HUES64 (cell line): ENCODE results near the gene FAM170B.

Source experiments
- H3K27ac ChIP-seq: 2 replicates; pipeline ENCODE4 v1.7.0; 2013; ENCODE audit warnings: low read depth, low read length, inconsistent platforms
- H3K27me3 ChIP-seq: 2 replicates; pipeline ENCODE4 v1.6.1; 2013; ENCODE audit warnings: mild to moderate bottlenecking, low read length; ENCODE audit not compliant: insufficient read depth
- H3K36me3 ChIP-seq: 2 replicates; pipeline ENCODE4 v1.6.1; 2013; ENCODE audit warnings: mild to moderate bottlenecking, low read length; ENCODE audit not compliant: insufficient read depth
- H3K4me1 ChIP-seq: 2 replicates; pipeline ENCODE4 v1.6.1; 2013; ENCODE audit warnings: mild to moderate bottlenecking, low read length, moderate library complexity; ENCODE audit not compliant: insufficient read depth
- H3K4me3 ChIP-seq: 2 replicates; pipeline ENCODE4 v1.5.1; 2013; ENCODE audit warnings: mild to moderate bottlenecking, low read length, moderate library complexity
- H3K9ac ChIP-seq: 2 replicates; pipeline ENCODE4 v1.6.1; 2013; ENCODE audit warnings: mild to moderate bottlenecking, low read depth, low read length
- H3K9me3 ChIP-seq: 2 replicates; pipeline ENCODE4 v1.6.1; 2013; ENCODE audit warnings: low read depth, low read length; ENCODE audit not compliant: insufficient read depth
- WGBS: fragments of 150-250, 120-280 bp; methylation state at CpG from one replicate; pipeline ENCODE4 v1.1.7; 2013; ENCODE audit warnings: missing lambda C conversion rate; 5-methylcytosine and 5-hydroxymethylcytosine counted together

Gene FAM170B

DNA sequence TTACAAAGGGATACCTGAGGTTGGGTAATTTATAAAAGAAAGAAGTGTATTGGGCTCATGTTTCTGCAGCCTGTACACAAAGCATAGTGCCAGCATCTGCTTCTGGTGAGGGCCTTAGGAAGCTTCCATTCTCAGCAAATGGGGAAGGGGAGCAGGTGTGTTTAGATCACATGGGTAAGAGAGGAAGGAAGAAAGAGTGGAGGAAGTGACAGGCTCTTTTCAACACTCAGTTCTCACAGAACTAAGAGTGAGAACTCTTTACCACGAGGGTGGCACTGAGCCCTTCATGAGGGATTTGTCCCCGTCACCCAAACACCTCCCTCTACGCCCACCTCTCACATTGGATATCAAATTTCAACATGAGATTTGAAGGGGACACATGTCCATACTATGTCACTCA, 506 bp upstream of the FAM170B start:
- H3K27ac ChIP-seq = no peak overlapping the region
- no peaks in the 10 kb centered on the region for H3K4me1 ChIP-seq
- H3K9ac ChIP-seq = no peak overlapping the region
- no peak overlapping the region for H3K4me3 ChIP-seq
- no peaks in the 10 kb centered on the region for H3K9me3 ChIP-seq
- WGBS = 97% methylated on average over 3 of the region's 3 CpGs
- H3K36me3 ChIP-seq = no peaks in the 10 kb centered on the region
- no peaks in the 10 kb centered on the region for H3K27me3 ChIP-seq

DNA sequence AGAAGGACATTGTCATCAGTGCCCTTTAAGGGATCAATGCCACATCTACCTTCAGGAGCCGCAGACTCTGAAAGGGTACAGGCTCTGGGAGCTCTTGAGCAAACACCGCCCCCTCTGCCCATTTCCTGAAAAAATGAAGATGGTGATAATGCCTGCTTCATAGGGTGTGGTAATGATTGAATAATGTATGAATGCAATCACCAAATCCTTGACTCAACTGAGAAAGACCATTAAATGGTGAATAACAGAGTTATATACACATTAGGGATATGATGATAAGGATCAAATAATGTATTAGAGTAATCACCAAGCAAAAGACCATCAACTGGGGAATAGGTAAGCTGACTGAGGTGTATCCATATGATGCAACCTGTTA, 1.5 kb downstream of the FAM170B start:
- Histone ChIP-seq H3K27me3 (no peaks in the 10 kb centered on the region), H3K9ac (no peak overlapping the region), H3K27ac (no peak overlapping the region), H3K4me1 (no peaks in the 10 kb centered on the region), H3K36me3 (no peaks in the 10 kb centered on the region), H3K9me3 (no peaks in the 10 kb centered on the region), H3K4me3 (no peak overlapping the region)
- 97% methylated on average over 2 of the region's 2 CpGs for WGBS

DNA sequence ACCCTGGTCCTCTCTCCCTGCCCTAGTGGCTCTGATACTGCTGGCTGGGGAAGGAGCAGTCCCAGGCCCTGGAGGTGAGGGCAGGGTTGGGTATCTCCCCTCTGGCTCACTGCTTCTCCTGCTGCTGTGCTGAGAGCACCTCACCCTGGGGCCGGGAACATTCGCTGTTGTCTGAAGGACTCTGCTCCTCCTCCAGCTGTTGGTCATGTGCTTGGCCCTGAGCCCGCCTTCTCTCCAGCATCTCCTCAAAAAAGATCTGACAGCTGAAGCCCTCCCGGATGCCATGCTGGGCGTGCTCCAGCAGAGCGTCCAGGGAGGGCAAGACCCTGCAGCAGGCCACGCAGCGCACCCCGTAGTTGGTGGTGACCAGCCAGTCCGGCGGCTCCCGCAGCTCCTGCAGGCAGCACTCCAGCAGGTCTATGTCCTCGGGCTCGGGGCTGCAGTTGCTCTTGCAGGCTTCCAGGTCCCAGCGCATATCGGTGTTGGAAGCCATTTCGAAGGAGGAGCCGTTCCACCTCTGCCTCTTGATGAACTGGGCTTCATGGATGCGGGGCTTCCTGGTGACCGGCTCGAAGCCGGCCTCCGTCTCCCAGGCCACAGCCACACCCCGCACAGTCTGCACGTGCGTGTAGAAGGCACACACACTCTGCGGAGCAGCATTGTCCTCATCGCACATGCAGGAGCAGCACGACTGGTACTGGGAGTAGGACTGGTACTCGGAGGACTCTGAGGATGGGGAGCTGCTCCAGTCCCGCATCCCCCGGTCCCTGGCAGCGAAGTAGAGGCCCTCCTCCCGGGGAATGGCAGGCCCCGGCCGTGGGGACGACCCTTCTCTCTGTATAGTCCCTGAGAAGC, 2.1 kb downstream of the FAM170B start:
- Histone ChIP-seq H3K9ac (no peak overlapping the region), H3K27ac (no peak overlapping the region), H3K36me3 (no peaks in the 10 kb centered on the region), H3K4me1 (no peaks in the 10 kb centered on the region), H3K9me3 (no peaks in the 10 kb centered on the region), H3K27me3 (no peaks in the 10 kb centered on the region), H3K4me3 (no peak overlapping the region)
- WGBS = 95% methylated on average over 37 of the region's 37 CpGs

DNA sequence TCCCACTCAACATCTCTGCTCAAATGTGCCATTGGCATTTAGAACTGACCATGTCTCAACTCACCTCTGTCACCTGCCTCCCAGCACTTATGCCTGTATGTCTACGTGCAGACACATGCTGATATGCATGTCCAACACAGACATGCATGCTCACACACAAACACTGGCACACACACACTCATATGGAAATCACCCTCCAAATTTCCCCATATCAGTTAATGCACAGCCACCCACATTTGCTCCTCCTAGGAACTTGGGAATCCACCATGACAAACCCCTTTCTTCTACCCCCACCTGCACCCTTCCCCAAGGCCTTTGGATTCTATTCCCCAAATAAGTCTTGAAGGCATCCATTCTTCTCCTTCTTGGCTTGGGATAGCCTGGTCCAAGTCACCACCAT, 4.4 kb downstream of the FAM170B start:
- H3K4me1 ChIP-seq = no peaks in the 10 kb centered on the region
- no peak overlapping the region for H3K27ac ChIP-seq
- no peaks in the 10 kb centered on the region for H3K9me3 ChIP-seq
- no peaks in the 10 kb centered on the region for H3K36me3 ChIP-seq
- no peak overlapping the region for H3K4me3 ChIP-seq
- 94% methylated on average over 1 of the region's 1 CpG for WGBS
- H3K27me3 ChIP-seq = no peaks in the 10 kb centered on the region
- no peak overlapping the region for H3K9ac ChIP-seq

DNA sequence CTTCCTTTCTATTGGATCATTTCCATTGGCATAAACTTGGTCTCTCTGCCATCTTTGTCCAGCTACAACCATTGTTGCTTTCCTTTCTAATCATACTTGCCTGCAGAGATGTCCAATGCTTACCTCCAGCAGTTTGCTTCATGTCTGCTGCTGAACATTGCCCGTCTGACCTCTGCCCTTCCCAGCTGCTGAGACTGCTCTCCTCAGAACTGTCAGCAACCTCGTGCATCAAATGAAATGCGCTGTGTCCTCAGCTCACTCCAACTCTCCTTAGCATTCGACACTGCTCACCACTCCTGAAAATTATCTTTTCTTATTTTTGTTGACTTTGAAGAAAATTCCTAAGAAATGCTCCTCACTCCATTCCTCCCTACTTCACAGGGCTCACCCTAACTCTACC, 5.0 kb downstream of the FAM170B start:
- Histone ChIP-seq H3K4me3 (no peak overlapping the region), H3K4me1 (no peaks in the 10 kb centered on the region), H3K27ac (no peak overlapping the region), H3K36me3 (no peaks in the 10 kb centered on the region), H3K9ac (no peak overlapping the region), H3K27me3 (no peaks in the 10 kb centered on the region), H3K9me3 (no peaks in the 10 kb centered on the region)
- WGBS = 93% methylated on average over 4 of the region's 4 CpGs

DNA sequence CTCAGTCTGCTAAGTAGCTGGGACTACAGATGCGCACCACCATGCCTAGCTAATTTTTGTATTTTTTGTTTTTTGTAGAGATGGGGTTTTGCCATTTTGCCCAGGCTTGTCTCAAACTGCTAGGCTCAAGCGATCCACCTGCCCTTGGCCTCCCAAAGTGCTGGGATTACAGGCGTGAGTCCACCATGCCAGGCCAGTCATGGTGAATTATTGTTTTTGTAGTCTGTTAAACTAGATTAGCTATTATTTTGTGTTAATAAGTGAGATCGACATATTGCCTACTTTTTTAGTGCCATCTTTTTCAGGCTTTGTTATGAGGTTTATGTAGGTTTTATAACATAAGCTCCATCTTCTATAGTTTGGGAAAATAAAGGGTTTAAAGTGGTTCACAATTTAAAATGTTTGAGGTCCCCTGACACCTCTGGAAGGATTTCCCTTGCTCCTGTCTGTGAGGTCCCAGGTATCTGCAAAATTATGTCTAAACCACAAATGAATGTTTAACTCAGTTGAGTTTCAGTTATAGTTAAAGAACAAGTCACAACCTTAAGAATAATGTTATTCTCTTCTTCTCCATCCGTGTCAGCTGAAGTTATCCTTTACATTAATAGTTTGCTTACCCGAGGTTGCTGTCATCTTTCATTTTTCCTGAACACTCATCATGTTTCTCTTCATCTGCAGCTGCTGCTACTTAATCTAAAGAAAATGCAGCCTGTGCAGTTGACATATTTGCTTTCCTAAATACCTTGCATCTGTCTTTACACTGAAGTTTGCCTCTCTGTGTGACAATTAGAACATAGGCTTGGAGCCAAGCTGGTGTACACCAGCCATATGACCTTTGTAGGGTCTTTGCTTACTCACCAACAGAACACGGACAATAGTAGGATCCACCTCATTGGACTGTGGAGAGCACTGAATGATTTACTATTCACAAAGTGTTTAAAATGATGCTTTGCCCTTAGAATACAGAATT, 9.6 kb downstream of the FAM170B start:
- no peak overlapping the region for H3K4me3 ChIP-seq
- H3K27me3 ChIP-seq = no peaks in the 10 kb centered on the region
- WGBS = 93% methylated on average over 7 of the region's 7 CpGs

DNA sequence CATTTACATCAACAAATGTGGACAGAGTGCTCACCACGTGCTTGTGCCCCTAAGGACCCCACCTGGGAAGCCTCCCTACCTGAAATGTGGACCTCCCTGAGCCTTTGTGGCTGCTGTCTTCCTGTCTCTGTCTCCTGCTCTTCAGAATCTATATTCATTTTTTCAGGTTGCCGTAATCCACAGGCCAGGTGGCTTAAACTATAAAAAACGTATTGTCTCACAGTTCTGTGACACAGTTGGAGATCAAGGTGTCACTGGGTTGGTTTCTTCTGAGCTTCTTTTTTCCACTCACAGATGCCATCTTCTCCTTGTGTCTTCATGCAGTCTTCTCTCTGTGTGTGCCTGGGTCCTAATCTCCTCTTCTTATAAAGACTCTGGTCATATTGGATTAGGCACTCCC, 12.9 kb downstream of the FAM170B start:
- no peaks in the 10 kb centered on the region for H3K9me3 ChIP-seq
- no peak overlapping the region for H3K9ac ChIP-seq
- WGBS = 95% methylated on average over 3 of the region's 3 CpGs
- H3K27ac ChIP-seq = no peak overlapping the region
- no peaks in the 10 kb centered on the region for H3K4me1 ChIP-seq
- H3K4me3 ChIP-seq = no peak overlapping the region
- 0 out of 2 replicates have a peak, but pooled peaks cover 2% of the 10 kb centered on the region for H3K27me3 ChIP-seq
- H3K36me3 ChIP-seq = no peaks in the 10 kb centered on the region

More for the DNA sequence above, 9.6 kb downstream of the FAM170B start:
- no peak overlapping the region for H3K27ac ChIP-seq
- no peak overlapping the region for H3K9ac ChIP-seq
- H3K36me3 ChIP-seq = no peaks in the 10 kb centered on the region
- no peaks in the 10 kb centered on the region for H3K4me1 ChIP-seq
- no peaks in the 10 kb centered on the region for H3K9me3 ChIP-seq

DNA sequence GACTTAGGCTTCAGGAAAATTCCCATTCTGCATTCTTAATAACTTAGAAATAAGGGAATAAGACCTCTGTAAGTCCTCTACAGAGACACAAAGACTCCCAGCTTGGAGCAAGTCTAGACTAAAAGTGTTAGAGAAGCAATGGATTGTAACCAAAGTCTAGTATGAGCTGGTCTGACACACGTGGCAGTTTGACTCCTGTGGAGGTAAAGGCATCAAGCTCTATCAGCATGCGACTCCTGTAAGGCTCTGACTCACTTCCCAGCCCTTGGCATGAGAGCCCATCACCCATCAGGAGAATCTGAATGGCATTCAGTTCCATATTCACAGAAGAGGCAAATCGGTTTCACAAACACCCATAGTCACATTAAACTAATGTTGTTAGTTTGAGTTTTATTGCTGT, 14.1 kb downstream of the FAM170B start:
- Histone ChIP-seq H3K9ac (no peak overlapping the region), H3K4me1 (no peaks in the 10 kb centered on the region)
- WGBS = 34% methylated on average over 2 of the region's 3 CpGs

DNA sequence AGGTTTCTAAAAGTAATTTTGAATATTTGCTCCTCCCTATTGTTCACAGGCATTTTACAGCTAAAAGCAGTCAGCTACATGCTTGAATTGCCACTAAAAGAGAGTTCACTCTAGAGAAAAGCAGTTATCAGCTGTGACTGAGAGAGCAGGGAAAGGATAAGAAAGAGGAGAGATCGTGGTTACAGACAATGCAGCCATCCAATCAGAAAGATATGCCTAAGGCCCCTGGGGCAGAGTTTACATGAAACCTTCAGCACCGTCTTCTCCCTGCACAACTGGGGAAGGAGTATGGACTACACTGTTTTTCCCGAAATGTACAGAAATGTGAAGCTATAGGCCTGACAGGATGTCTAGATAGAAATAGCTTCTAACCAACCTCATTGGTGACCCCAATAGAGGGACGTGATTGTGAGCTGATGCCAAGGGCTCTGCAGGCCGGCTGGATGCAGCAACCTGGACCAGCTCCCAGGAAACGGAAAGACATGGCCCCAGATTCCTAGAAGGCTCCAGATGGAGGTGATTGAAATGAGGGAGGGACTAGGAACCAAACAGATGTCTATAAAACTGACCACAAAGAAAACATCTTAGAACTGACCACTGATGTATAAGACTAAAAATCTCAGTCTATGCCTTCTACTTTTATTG, 15.3 kb downstream of the FAM170B start:
- Histone ChIP-seq H3K36me3 (no peaks in the 10 kb centered on the region), H3K9ac (no peak overlapping the region), H3K27ac (no peak overlapping the region), H3K4me1 (no peaks in the 10 kb centered on the region), H3K27me3 (peaks cover 21% of the 10 kb centered on the region), H3K4me3 (no peak overlapping the region), H3K9me3 (no peaks in the 10 kb centered on the region)
- WGBS = 88% methylated on average over 6 of the region's 6 CpGs

More for the DNA sequence above, 14.1 kb downstream of the FAM170B start:
- no peak overlapping the region for H3K27ac ChIP-seq
- no peaks in the 10 kb centered on the region for H3K9me3 ChIP-seq
- H3K27me3 ChIP-seq = peaks cover 9% of the 10 kb centered on the region
- H3K4me3 ChIP-seq = no peak overlapping the region
- no peaks in the 10 kb centered on the region for H3K36me3 ChIP-seq

DNA sequence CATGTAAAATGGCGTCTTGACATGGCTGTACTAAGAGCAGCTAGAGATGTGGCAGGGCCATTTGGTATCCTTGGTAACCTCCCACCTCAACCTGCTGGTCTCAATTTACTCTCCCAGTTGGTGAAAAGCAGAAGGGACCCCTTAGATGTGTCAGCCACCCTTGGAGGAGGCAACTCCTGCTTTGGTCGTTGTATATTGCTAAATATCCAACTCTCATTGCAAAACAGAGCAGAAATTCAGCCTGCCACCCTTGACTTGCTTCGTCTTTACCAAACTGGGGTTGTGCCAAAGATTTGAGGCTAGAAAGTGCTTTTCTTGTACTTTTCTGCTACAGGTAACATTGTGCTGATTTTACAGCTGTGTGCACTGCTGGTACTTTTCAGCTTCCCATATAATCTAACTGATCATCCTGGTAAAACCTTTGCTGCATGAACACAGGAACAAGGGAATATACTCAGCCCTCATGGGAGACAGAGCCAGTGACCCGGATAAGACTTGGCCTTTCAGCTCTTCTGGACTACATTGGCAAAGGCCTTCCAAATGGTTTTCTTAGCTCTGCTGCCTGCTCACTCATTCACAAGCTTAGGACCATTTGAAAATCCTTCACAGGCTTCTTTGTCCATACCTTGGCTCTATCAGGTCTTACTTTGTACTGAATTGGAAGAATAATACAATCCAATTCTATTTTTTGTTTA, 16.3 kb downstream of the FAM170B start:
- Histone ChIP-seq H3K9ac (no peak overlapping the region), H3K4me3 (no peak overlapping the region), H3K27me3 (peaks cover 25% of the 10 kb centered on the region), H3K4me1 (no peaks in the 10 kb centered on the region), H3K27ac (no peak overlapping the region), H3K9me3 (no peaks in the 10 kb centered on the region), H3K36me3 (no peaks in the 10 kb centered on the region)
- WGBS = 92% methylated on average over 4 of the region's 4 CpGs
